K562 (cell line): ENCODE data around the gene TDG. TPM values are rescaled to one million over a fixed set of nuclear protein-coding genes. Genes with fewer than 3 reads are reported as not detected.

Source experiments
- CEBPG ChIP-seq, 3 experiments: fragments of 200-800 bp in 1 of 3; sonication (Bioruptor generic) in 1 of 3; sonication (generic) in 1 of 3; formaldehyde crosslinking in 1 of 3; IDR thresholded peaks in 2 of 3; conservative IDR thresholded peaks in 1 of 3; 2 replicates each; pipeline versions ENCODE4 v1.6.1 to v1.8.0; 2016 to 2022; ENCODE audit warnings: missing compliant biosample characterization in 2 of 3, missing genetic modification characterization in 2 of 3, mild to moderate bottlenecking in 1 of 3, missing genetic modification reagents in 1 of 3
- CXXC5 ChIP-seq: fragments of 250-450 bp; sonication (Bioruptor Pico); IDR thresholded peaks from 2 replicates; pipeline ENCODE4 v1.8.0; 2022; ENCODE audit warnings: inconsistent platforms, mild to moderate bottlenecking, moderate library complexity
- HDAC2 ChIP-seq: fragments of 450-650 bp; IDR thresholded peaks from 2 replicates; pipeline ENCODE4 v1.6.1; 2016; ENCODE audit warnings: mild to moderate bottlenecking
- ILK ChIP-seq: fragments of 450-650 bp; IDR thresholded peaks from 2 replicates; pipeline ENCODE4 v1.6.1; 2016; ENCODE audit warnings: missing genetic modification characterization, low read depth, mild to moderate bottlenecking, missing compliant biosample characterization, moderate library complexity, borderline replicate concordance
- MAX ChIP-seq: sonication (generic); formaldehyde crosslinking; IDR thresholded peaks from 2 replicates; pipeline ENCODE4 v1.9.0; 2022; ENCODE audit warnings: mild to moderate bottlenecking, missing genetic modification reagents
- MYC ChIP-seq, 2 experiments: fragments of 250-450 bp in 1 of 2; sonication (Bioruptor Pico) in 1 of 2; IDR thresholded peaks; 2 replicates each; pipeline versions ENCODE4 v1.5.1 to v1.6.1; 2012 to 2021; ENCODE audit warnings: low read depth in 2 of 2, borderline replicate concordance in 1 of 2, improper control_type of control experiment in 1 of 2, low read length in 1 of 2, mild to moderate bottlenecking in 1 of 2, moderate library complexity in 1 of 2
- OTX1 ChIP-seq: fragments of 450-650 bp; formaldehyde crosslinking; IDR thresholded peaks from 2 replicates; pipeline ENCODE4 v1.4.0; 2022; ENCODE audit warnings: mild to moderate bottlenecking
- PHF8 ChIP-seq: fragments of 200-600 bp; sonication (generic); IDR thresholded peaks from 2 replicates; pipeline ENCODE4 v1.6.1; 2012; ENCODE audit warnings: mixed run types, mild to moderate bottlenecking, inconsistent platforms, low read length, moderate library complexity, borderline replicate concordance
- POLR2G ChIP-seq: fragments of 200-400 bp; formaldehyde crosslinking; IDR thresholded peaks from 2 replicates; pipeline ENCODE4 v1.6.1; 2017; ENCODE audit warnings: low read depth, mild to moderate bottlenecking, antibody characterized with exemption, low read length, moderate library complexity
- RBM17 ChIP-seq: fragments of 200-400 bp; formaldehyde crosslinking; IDR thresholded peaks from 2 replicates; pipeline ENCODE4 v1.6.1; 2017; ENCODE audit warnings: low read depth, mild to moderate bottlenecking, low read length, borderline replicate concordance
- SIN3B ChIP-seq: fragments of 450-650 bp; IDR thresholded peaks from 2 replicates; pipeline ENCODE4 v1.6.1; 2017; ENCODE audit warnings: low read depth, mild to moderate bottlenecking, moderate library complexity
- STAT5B ChIP-seq: fragments of 250-450 bp; sonication (Bioruptor Pico); IDR thresholded peaks from 2 replicates; pipeline ENCODE4 v1.8.0; 2021; ENCODE audit warnings: mild to moderate bottlenecking, inconsistent platforms
- TEAD1 ChIP-seq, 2 experiments: fragments of 450-650 bp in 1 of 2; sonication (generic) in 1 of 2; formaldehyde crosslinking; IDR thresholded peaks; 2 replicates each; pipeline versions ENCODE4 v1.4.0 to v1.8.0; 2020 to 2022; ENCODE audit warnings: mild to moderate bottlenecking in 2 of 2, missing genetic modification reagents in 1 of 2
- TEAD4 ChIP-seq, 2 experiments: sonication (generic) in 1 of 2; formaldehyde crosslinking in 1 of 2; IDR thresholded peaks; 2 replicates each; pipeline versions ENCODE4 v1.6.1 to v1.8.0; 2012 to 2022; ENCODE audit warnings: borderline replicate concordance in 1 of 2, inconsistent platforms in 1 of 2, low read length in 1 of 2, mild to moderate bottlenecking in 1 of 2, missing genetic modification reagents in 1 of 2
- ZBTB7A ChIP-seq: IDR thresholded peaks from 2 replicates; pipeline ENCODE4 v1.6.1; 2011; ENCODE audit warnings: low read depth, mild to moderate bottlenecking, low read length, moderate library complexity, borderline replicate concordance; ENCODE audit not compliant: control insufficient read depth
- ZFP30 ChIP-seq: fragments of 250-450 bp; sonication (Bioruptor Pico); IDR thresholded peaks from 2 replicates; pipeline ENCODE4 v1.8.0; 2022; ENCODE audit warnings: moderate library complexity, mild to moderate bottlenecking, inconsistent platforms, borderline replicate concordance
- polyA plus RNA-seq, 8 experiments: library from polyadenylated mRNA; depleted of rRNA in 4 of 8; stranded (reverse) in 5 of 8; unstranded in 3 of 8; fragments of >200 nt; fragmentation: Nextera tagmentation in 2 of 8; fragmentation: Illumina TruSeq in 1 of 8; extraction: Ambion mirVana in 2 of 8; extraction: Trizol in 1 of 8; gene quantifications; 2 replicates each; pipeline versions ENCODE4 v1.2.1 to v1.2.3, GENCODE V29; 2011 to 2014; ENCODE audit warnings: inconsistent platforms in 1 of 8, missing spikeins in 1 of 8
- total RNA-seq, 7 experiments: library from RNA; depleted of rRNA in 6 of 7; stranded (reverse); fragments of >200 nt in 6 of 7; fragmentation: Illumina TruSeq in 2 of 7; extraction: Trizol in 2 of 7; gene quantifications; 2 replicates each; pipeline versions ENCODE4 v1.2.1 to v1.2.3, GENCODE V29; 2011 to 2021; ENCODE audit warnings: low replicate concordance in 1 of 7
- TF ChIP-seq, protein P1 (sequence below), 2 experiments: fragments of 450-650 bp; IDR thresholded peaks; 2 replicates each; pipeline ENCODE4 v1.6.1; 2016; ENCODE audit warnings: mild to moderate bottlenecking in 2 of 2, borderline replicate concordance in 1 of 2, low read depth in 1 of 2, moderate library complexity in 1 of 2

Gene TDG
- total and polyA plus RNA-seq, 9 of the 15 experiments (the other 6 are each of a cell fraction or from before 2014, with no cell fraction given), result 37.6 to 77.2 (median 64.0) TPM

GRCh38 chr12:103929046-103929783 is 36.5 kb upstream of the TDG start (continued):
- no peak for TF ChIP-seq ILK (tag)
- no peak for TF ChIP-seq CEBPG (CRISPR knock-in tag; IDR thresholded peaks at IDR 0.05)
- no peak for TF ChIP-seq CEBPG (tag; conservative IDR thresholded peaks at IDR 0.05 in 1 of 2, IDR thresholded peaks at IDR 0.05 in 1 of 2)
- 0 out of 2 replicates have a peak, but pooled peaks have one; percentile 14 for TF ChIP-seq HDAC2
- TF ChIP-seq MYC (IDR thresholded peaks at IDR 0.05; ENCODE audit: low read depth, low read length), result peak; percentile 66
- TF ChIP-seq MYC (CRISPR knock-in tag; IDR thresholded peaks at IDR 0.05; ENCODE audit: borderline replicate concordance, low read depth), result no peak
- peak; percentile 81 for TF ChIP-seq PHF8
- peak; percentile 64 for TF ChIP-seq POLR2G
- TF ChIP-seq, protein P1, sequence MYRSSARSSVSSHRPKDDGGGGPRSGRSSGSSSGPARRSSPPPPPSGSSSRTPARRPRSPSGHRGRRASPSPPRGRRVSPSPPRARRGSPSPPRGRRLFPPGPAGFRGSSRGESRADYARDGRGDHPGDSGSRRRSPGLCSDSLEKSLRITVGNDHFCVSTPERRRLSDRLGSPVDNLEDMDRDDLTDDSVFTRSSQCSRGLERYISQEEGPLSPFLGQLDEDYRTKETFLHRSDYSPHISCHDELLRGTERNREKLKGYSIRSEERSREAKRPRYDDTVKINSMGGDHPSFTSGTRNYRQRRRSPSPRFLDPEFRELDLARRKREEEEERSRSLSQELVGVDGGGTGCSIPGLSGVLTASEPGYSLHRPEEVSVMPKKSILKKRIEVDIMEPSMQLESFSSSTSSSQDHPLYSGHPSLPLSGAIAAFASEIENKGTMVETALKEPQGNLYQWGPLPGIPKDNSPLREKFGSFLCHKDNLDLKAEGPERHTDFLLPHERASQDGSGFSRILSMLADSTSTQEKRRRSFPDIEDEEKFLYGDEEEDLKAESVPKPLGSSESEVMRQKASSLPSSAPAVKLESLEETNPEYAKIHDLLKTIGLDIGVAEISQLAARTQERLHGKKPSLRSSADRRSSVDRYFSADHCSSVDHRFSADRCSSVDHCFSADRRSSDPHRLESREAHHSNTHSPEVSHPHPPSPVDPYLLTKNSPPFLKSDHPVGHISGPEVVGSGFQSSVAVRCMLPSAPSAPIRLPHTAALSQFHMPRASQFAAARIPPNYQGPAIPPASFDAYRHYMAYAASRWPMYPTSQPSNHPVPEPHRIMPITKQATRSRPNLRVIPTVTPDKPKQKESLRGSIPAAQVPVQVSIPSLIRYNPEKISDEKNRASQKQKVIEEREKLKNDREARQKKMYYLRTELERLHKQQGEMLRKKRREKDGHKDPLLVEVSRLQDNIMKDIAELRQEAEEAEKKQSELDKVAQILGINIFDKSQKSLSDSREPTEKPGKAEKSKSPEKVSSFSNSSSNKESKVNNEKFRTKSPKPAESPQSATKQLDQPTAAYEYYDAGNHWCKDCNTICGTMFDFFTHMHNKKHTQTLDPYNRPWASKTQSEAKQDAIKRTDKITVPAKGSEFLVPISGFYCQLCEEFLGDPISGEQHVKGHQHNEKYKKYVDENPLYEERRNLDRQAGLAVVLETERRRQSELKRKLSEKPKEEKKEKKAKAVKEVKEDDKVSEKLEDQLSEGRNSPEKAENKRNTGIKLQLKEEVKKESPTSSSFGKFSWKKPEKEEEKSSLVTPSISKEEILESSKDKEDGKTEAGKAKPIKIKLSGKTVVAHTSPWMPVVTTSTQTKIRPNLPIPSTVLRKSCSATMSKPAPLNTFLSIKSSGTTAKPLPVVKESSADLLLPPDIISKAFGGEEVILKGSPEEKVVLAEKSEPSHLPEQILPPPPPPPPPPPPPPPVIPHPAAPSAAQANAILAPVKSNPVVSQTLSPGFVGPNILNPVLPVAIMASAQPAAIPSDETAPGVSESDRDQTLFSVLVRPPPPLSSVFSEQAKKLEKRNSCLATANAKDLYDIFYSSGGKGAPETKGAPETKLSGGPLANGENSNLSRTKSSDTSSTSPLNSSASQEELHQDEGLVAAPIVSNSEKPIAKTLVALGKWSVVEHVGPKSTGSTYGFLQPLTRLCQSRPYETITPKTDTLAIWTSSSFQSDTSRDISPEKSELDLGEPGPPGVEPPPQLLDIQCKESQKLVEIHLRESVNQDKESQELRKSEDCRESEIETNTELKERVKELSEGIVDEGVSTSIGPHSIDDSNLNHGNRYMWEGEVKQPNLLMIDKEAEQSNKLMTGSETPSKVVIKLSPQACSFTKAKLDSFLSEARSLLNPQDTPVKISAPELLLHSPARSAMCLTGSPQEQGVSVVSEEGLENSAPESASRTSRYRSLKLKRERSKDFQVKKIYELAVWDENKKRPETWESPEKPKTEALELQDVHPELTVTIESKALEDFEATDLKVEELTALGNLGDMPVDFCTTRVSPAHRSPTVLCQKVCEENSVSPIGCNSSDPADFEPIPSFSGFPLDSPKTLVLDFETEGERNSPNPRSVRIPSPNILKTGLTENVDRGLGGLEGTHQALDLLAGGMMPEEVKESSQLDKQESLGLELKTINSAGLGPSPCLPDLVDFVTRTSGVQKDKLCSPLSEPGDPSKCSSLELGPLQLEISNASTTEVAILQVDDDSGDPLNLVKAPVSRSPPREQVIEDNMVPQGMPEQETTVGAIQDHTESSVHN (IDR thresholded peaks at IDR 0.05; ENCODE audit: borderline replicate concordance in 1 of 2, low read depth in 1 of 2), result no peak
- peak; percentile 77; the same call in 1 of the 2 replicates for TF ChIP-seq ZBTB7A
- peak; percentile 51 for TF ChIP-seq CXXC5
- TF ChIP-seq ZFP30 (CRISPR knock-in tag), result no peak
- TF ChIP-seq TEAD4 (IDR thresholded peaks at IDR 0.05; ENCODE audit: low read length), result no peak; the same call in none of the 2 replicates
- 0 out of 2 replicates have a peak, but pooled peaks have one; percentile 23 for TF ChIP-seq TEAD4 (CRISPR knock-in tag; IDR thresholded peaks at IDR 0.05; ENCODE audit: borderline replicate concordance)
- no peak for TF ChIP-seq STAT5B
- TF ChIP-seq TEAD1 (CRISPR knock-in tag; IDR thresholded peaks at IDR 0.05), result peak in 1 of 2 experiments; percentile 17; a peak in 1 of 4 replicates
- peak; percentile 27; the same call in 1 of the 2 replicates for TF ChIP-seq MAX (CRISPR knock-in tag)
- no peak for TF ChIP-seq OTX1 (CRISPR knock-in tag)
- no peak for TF ChIP-seq RBM17
- TF ChIP-seq SIN3B, result no peak
